NB4 (cell line): ENCODE data around the gene ASXL1.

ENCODE experiments used
- DNase-seq: peaks from one replicate; pipeline ENCODE4 v3.0.0; 2010; ENCODE audit warnings: low read depth
- H3K4me3 ChIP-seq: one replicate; pipeline ENCODE4 v1.5.1; 2011; ENCODE audit warnings: mild to moderate bottlenecking, low read depth, low read length, moderate library complexity
- CTCF ChIP-seq: IDR thresholded peaks from one replicate; pipeline ENCODE4 v1.5.1; 2012; ENCODE audit warnings: low read depth, low read length
- MAX ChIP-seq: IDR thresholded peaks from 2 replicates; pipeline ENCODE4 v1.6.1; 2011; ENCODE audit warnings: low read depth, low read length
- MYC ChIP-seq: IDR thresholded peaks from 2 replicates; pipeline ENCODE4 v1.6.1; 2011; ENCODE audit warnings: low read depth, low read length
- POLR2A ChIP-seq: IDR thresholded peaks from 2 replicates; pipeline ENCODE4 v1.6.1; 2011; ENCODE audit warnings: mild to moderate bottlenecking; ENCODE audit not compliant: insufficient read length; ENCODE audit errors: extremely low read depth

ASXL1 gene

GRCh38 chr20:32476684-32477593 is 118.8 kb downstream of the ASXL1 start:
- H3K4me3 ChIP-seq, result no peak overlapping the region
- TF ChIP-seq MYC (no peak), CTCF (no peak), POLR2A (no peak), MAX (no peak)
- DNase-seq, result no peak

- no peak overlapping the region for H3K4me3 ChIP-seq
- DNase-seq, result no peak
- TF ChIP-seq MYC (no peak), POLR2A (no peak), CTCF (no peak), MAX (no peak)
Observed at GRCh38 chr20:32477594-32478512, 119.7 kb downstream of the ASXL1 start.

- no peak for DNase-seq
- TF ChIP-seq POLR2A (no peak), CTCF (no peak), MAX (no peak), MYC (no peak)
- H3K4me3 ChIP-seq, result no peak overlapping the region
Observed at GRCh38 chr20:32478576-32478975, 120.4 kb downstream of the ASXL1 start.

- H3K4me3 ChIP-seq, result no peak overlapping the region
- no peak for DNase-seq
- no peak for TF ChIP-seq CTCF
- TF ChIP-seq MYC, result no peak
- no peak for TF ChIP-seq POLR2A
- TF ChIP-seq MAX, result no peak
Observed at GRCh38 chr20:32479012-32479411, 120.9 kb downstream of the ASXL1 start.

GRCh38 chr20:32479697-32480171 is 121.6 kb downstream of the ASXL1 start:
- no peak for TF ChIP-seq CTCF
- no peak for TF ChIP-seq MYC
- TF ChIP-seq MAX, result no peak
- TF ChIP-seq POLR2A, result no peak
- DNase-seq, result no peak
- no peak overlapping the region for H3K4me3 ChIP-seq
